Activated CD4-positive, CD25-positive, alpha-beta regulatory T cell treated with anti-CD3 and anti-CD28 coated beads, Interleukin-2, amount 50 U/mL, for 72 hours (primary cell): ENCODE results near the gene STOML2.
"Not testable (repeated sequence)": the region's sequence is repeated elsewhere in the genome, so short reads cannot be mapped to it uniquely, and the experiment has no call there.

Experiments
- DNase-seq: peaks from one replicate; pipeline ENCODE4 v3.0.0; 2021

The STOML2 gene, protein sequence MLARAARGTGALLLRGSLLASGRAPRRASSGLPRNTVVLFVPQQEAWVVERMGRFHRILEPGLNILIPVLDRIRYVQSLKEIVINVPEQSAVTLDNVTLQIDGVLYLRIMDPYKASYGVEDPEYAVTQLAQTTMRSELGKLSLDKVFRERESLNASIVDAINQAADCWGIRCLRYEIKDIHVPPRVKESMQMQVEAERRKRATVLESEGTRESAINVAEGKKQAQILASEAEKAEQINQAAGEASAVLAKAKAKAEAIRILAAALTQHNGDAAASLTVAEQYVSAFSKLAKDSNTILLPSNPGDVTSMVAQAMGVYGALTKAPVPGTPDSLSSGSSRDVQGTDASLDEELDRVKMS

DNA sequence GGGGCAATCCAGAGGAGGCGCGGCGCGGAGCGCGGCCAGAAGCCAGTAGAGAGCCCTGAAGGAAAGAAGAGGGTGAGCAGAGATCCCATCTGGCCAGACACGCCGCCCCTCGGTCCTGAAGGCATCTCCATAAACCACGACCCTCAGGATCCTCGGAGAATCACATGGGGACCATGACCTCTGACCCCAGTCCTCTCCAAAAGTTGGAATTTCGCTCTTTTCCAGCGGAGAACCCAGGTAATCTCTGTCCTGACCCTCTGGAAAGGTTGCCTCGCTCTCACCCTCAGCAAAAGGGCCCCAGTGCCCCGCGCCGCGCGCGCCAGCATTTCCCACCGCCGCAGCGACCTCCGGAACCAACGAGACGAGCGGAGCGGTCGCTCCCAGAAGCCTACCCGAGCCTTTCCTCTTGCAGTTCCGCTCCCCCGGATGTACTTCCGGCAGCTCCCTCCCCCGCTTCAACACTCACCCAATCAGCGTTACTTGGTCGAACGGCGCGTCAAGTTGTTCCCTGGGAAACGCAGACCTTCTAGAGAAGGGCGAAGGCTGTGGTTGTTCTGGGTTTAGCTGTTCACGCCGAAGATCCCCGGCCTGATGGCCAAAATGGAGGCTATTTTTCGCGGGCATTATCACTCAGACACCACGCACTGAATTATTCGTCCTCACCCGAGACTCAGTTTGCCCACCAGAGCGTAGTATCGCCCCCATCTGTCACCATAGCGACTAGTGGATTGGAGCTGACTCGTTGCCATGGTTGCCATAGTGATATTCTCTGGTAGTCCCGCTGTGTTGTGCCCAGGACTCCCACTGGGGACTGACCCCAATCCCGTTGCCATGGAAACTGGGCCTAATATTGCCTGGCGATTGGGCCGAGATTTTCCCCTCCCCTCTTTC lies at the start of gene STOML2:
Gene STOML2 (minus strand): TSS at position 363 of the 891 bp plus-strand sequence. CDS start 37 bp downstream, at position 326.
- DNase-seq: peak; percentile 86

DNA sequence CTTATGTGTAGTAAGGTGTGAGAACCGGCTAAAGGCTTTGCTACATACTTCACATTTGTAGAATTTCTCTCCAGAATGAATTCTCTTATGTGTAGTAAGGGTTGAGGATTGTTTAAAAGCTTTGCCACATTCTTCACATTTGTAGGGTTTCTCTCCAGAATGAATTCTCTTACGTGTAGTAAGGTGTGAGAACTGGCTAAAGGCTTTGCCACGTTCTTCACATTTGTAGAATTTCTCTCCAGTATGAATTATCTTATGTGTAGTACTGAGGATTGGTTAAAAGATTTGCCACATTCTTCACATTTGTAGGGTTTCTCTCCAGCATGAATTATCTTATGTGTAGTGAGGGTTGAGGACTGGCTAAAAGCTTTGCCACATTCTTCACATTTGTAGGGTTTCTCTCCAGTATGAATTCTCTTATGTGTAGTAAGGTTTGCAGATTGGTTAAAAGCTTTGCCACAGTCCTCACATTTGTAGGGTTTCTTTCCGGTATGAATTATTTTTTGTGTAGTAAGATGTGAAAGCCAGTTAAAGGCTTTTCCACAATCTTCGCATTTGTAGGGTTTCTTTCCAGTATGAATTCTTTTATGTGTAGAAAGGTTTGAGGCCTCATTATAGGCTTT lies 45.1 kb upstream of the STOML2 start:
- DNase-seq: not testable (repeated sequence)

DNA sequence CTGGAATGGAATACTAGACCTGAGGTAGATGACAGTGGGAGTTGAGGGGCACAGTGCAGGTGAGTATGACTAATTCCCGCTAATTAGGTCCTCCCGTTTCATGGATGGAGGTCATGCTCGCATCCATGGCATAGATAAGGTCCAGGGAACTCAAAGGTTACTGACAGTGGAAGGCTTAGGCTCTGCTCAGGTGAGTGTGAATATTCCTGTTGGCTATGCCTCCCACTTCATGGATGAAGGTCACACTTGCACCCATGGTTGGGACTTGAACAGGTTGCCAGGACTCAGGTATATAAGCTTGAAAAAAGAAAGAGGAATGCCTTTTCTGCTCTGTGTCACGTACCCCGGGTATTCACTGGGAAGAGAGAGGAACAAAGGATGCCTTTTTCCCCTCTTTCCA lies 39.1 kb upstream of the STOML2 start:
- DNase-seq: no peak

- no peak for DNase-seq
Measured at GRCh38 chr9:35140093-35140492, 37.2 kb upstream of the STOML2 start.

- no peak for DNase-seq
Measured at GRCh38 chr9:35136866-35137265, 33.9 kb upstream of the STOML2 start.

GRCh38 chr9:35135988-35136387 lies 33.1 kb upstream of the STOML2 start:
- no peak for DNase-seq

DNA sequence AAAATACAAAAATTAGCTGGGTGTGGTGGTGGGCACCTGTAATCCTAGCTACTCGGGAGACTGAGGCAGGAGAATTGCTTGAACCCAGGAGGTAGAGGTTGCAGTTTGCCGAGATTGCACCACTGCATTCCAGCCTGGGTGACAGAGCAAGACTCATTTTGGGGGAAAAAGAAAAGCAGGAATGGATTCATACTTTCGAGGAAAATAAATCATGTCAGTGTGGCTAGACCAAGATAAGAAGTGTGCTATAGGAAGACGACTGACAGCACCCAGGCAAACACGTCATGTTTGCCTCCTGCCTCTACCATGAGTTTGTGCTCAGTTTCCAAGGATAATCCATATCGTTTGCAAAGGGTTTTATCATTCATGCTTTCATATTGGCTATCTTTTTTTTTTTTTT lies 32.0 kb upstream of the STOML2 start:
- DNase-seq: no peak

DNA sequence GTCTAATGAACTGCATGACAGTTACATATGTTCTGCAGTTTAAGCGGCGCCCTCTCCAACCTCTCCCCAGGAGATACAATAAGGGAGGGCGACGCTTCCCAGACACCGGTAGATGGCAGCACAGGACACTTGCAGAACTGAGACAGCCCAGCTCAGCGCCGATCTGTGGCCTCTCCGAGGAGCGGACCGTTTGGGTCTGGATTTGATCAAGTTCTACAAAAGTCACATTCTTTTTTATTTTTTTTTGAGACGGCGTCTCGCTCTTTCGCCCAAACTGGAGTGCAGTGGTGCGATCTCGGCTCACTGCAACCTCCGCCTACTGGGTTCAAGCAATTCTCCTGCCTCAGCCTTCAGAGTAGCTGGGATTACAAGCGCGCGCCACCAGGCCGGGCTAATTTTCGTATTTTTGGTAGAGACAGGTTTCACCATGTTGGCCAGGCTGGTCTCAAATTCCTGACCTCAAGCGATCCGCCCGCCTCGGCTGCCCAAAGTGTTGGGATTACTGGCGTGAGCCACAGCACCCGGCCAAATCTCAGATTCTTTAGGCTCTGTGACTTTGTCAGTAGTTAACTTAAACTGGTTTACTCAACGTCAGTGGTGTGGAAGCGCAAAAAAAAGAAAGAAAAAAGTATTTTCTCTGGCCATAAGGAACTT lies 14.1 kb upstream of the STOML2 start:
- peak; percentile 79 for DNase-seq

DNA sequence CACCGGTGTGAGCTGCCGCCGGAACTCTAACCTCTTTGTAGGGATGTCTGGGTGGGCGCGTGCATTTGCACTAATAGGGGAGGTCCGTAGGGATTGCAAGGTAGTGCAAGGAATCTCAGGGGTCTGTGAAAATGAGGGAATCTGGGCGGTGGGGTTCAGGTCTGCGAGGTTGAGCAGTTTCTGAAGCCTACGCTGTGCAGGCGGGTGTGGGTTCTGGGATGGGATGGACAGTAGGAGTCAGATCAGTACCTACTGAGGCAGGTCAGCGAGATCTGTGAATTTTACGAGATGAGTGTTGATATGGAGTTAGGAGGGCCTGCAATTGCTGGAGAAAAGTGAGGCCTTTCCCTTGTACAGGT lies 13.6 kb upstream of the STOML2 start:
- DNase-seq: no peak

DNA sequence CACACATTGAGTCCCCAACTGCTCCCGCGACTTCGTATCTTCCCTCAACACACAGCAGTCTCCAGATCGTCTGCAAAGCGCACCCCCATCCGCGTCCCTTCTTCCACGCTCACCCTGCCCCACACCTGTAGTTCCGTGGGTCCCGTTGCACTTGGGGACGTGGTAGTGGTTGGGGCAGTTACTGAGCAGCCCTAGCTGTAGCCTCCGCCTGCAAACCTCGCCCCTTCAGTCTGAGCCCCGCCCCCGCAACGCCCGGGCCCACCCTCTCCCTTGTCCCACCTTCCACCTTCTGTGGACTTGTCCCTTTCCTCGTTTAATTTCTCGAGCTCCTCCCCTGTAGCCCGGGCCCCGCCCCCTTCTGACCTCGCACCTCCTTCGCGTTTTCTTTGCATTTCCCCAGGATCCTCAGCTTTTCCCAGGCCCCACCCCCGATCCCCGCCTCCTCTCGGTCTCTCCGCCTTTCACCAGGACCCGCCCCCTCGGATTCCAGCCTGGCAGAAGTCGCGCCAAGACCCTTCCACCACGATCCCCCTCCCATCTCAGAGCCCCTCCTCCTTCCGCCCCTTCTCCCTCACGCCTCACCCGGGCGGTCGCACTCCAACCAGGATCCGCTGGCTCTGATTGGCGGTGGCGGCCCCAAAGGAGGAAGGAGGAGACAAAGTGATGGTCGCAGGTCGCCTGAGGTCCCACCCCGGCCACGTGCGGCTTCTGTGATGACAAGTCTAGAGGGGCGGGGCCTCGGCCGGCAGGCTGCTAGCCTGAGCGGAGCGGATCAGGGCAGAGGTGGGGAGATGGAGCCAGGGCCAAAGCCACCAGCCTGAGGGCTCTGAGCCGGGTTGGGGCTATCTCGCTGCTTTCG lies 13.0 kb upstream of the STOML2 start, which contains the start of gene ATOSB:
Gene ATOSB (minus strand): TSS at position 183 of the 859 bp plus-strand sequence. CDS start 7,588 bp downstream, outside the sequence.
- peak; percentile 89 for DNase-seq

GRCh38 chr9:35114840-35115628 lies 12.1 kb upstream of the STOML2 start:
- DNase-seq: no peak

GRCh38 chr9:35114113-35114839 lies 11.3 kb upstream of the STOML2 start:
- DNase-seq: no peak

DNA sequence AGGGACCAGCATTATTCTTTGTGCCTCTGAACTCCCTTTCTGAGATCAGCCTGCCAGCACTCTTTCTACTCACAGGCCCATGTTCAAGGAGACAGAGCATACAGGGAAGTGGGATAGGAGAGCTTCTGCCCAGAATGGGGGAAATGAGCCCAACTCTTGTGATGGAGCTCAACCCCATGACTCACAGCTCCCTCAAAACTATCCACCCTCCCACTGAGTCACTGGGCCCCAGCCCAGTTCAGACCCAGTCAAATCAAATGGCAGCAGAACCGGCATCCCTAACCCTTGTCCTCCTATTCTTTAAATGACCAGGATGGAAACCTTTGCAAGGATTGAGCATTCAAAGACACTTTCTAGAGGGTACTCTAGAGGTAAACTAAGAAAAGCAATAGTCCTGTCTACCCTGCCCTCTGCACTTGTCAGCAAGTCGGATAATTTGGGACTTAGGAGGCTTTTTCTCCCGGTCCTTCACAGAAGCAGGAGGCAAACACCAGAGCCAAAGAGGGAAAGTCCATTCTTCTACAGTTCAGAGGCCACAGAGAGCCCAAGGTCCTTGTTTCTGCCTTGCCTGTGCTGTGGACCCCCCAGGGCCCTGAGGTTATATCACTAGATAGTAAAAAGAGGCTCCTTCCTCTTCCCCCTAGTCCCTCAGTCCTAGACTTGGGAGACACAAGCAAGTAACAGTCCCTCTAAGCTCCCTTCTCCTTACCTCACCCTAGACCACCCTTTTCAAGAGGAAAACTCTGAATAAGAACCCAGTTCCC lies 9.5 kb upstream of the STOML2 start:
- peak; percentile 22 for DNase-seq

DNA sequence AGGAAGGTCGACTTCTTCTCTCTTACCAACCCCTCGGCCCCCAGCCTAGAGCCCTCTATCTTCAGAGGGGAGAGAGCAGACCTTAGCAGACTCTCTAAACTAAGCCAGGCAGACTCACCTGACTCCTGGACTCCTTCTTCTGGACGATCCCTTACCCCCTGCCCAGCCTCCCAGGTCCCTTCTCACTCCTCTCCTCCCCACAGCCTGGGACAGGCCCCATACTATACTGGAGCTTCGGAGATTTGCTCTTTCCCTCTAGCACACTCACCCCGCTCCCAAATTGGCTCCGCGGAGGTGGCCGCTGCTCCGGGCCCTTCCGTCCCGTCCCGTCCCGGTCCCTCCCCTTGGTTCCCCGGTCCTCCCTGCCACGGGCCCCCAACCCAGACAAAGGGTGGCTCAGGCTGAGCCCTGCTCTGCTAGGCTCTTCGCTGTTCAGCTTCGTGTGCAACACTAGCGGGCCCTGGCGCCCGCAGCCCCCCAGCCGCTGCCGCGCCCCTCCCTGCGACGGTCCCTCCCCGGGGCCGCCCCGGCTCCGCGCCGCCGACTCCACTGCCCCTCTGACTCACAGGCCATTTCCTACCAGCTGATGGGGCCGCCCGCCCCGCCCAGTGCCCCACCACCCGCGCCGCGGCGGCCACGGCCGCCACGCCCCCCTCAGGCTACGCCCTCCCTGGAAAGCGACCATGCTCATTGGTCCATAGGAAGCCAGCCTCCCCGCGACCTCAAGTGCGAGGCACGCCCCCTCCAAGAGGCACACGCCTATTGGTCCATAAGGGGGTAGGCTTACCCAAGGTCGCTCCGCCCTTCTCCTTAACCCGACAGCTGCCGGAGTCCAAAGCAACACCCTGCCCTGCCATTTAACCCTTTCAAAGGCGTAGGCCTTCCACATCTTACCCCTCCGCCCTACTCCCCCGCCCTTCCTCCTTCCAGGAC lies 8.3 kb upstream of the STOML2 start:
- peak; percentile 91 for DNase-seq

DNA sequence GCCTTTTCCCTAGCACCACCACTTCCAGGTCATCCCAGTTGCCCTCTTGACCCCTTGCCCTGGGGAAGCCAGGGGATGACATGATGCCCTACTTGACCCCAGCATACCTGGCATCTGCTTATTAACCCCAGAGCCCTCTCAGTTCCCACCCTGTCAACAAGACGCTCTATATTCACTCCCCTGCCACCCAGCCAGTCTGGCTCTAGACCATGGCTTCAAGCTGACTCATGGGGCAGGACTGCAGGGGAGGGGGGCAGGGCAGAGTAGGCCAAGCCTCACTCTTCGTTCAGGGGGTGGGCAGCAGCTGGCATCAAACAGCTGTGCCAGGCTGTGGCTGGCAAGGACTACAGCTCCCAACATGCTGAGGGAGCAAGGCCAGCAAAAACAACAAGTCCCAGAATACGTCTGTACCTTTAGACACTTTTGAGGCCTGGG lies 7.4 kb upstream of the STOML2 start:
- peak; percentile 29 for DNase-seq

DNA sequence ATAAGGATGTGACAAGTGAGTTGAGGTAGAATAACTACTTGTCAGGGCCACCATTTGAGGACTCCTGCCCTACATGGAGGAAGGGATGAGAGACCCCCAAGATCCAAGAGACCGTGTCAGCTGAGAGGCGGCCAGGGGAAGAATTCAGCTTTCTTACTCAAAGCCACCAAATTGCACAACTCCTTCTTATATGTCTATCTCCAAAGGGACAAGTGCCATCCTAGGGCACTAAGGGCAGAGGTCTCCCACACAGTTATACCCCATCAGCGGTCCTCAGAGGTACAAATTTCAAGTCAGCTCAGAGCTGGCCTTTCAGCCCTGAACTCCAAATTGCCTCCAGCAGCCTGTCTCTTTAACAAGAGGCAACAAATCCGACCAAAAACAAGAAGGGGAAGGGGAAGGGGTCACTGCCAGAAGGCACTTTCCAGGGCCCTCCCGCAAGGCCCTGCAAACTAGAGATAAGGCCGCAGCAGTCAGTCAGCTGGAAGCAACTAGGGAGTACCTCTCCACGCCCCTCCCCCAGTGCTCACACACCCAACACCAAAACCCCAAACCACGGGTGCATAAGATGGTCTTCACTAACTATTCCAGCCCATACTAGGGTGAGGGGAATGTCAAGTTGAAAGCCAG lies 6.1 kb upstream of the STOML2 start:
- peak; percentile 12 for DNase-seq

DNA sequence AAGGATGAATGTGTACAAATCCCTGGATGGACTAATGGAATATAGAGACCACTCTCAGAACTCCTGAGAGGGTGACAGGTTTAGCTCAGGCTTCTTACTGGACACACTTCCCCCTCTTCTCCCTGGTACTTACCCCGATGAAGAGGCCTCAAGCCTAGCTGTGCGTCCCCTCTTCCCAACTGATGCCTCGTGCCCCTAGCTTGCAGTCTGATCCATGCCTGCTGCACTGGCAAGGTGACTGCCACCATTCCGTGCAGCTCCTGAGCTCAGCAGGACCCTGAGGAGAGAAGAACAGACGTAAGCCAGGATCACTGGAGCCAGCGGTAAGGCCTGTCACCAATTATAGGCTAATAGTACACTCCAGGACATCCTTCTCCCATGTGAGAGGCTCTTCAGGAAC lies 5.5 kb upstream of the STOML2 start:
- peak; percentile 4 for DNase-seq
